Measurements from ENCODE around the gene ZNF423.

ZNF423 gene

DNA sequence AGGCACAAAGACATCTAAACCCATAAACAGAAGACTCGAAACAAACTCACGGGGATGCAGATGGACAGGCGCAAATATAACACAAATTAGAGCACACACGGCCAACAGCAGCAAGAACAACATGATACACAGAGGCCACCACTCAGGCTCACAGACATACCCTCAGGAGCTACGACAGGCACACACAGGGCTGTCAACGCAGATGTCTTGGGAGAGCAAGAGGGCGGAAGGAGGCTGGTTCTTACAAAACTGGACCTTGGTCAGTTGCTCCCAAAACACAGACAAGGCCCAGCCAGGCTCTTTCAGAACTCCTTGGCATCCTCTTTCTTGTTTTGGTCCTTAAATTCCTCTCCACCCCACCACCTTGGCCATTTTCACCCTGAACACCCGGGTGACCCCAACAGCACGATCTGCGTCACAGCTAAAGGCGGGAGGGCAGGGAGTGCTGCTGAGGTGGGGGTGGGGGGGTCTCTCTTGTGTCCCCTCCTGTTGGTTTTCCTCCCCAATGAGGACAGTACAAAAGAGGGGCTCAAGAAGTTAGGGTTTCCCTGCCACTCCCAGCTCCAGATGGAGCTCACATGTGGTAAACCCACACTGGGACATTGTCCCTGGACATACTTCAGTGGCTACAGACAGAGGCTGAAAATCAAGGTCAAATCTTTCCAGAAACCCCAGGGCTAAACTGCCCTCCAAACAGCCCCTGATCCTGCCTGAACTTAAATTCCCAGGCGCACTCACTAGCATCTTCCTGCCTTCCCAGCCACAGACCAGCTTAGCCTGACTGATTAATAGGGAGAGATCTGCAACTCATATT, 261.0 kb downstream of the ZNF423 start:
- DNase-seq = no peak

DNA sequence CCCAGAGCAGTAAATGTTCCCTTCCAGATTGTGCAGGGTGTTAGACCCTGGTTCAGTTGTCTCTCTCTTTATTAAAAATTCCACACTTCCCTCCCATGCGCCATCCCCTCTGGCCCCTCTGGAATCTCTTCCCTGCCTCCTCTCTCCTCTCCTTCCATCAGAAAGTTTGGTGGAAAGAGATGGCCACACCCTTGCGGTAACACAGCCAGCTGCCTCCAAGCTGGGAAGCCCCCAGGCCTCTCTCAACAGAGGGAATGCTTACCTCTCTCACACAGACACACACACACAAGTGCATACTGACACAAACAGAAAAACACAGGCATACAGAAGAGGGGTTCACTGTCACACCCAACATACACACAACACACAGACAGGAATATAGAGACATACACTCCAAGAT, 261.8 kb downstream of the ZNF423 start:
- DNase-seq = no peak

DNA sequence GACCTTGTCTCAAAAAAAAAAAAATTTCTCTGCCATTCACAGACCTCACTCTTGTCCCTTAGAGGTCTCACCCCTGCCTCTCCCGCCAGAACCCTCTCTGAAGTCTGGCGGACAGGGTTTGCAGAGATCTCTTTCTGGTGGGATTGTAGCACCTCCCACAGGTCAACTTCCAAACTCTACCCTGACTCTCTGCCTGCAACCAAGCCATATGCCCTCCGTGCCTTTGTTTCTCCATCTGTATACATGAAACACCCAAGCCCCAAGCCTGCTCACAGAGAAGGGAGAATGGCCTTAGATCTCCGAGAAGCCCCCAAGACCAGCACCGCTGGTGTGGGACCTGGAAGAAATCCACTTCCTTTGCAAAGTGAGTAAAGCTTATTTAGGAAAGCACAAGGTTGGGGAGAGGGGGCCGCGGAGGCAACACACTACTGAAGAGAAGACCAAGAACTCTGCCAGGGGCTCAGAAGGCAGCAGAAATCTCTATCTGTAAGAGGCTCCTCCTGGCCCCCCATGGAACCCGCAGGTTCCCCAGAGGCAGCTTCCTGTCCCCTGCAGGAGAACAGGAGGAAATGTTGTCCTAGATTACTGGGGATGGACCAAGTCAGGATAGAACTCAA, 262.4 kb downstream of the ZNF423 start:
- DNase-seq = no peak

DNA sequence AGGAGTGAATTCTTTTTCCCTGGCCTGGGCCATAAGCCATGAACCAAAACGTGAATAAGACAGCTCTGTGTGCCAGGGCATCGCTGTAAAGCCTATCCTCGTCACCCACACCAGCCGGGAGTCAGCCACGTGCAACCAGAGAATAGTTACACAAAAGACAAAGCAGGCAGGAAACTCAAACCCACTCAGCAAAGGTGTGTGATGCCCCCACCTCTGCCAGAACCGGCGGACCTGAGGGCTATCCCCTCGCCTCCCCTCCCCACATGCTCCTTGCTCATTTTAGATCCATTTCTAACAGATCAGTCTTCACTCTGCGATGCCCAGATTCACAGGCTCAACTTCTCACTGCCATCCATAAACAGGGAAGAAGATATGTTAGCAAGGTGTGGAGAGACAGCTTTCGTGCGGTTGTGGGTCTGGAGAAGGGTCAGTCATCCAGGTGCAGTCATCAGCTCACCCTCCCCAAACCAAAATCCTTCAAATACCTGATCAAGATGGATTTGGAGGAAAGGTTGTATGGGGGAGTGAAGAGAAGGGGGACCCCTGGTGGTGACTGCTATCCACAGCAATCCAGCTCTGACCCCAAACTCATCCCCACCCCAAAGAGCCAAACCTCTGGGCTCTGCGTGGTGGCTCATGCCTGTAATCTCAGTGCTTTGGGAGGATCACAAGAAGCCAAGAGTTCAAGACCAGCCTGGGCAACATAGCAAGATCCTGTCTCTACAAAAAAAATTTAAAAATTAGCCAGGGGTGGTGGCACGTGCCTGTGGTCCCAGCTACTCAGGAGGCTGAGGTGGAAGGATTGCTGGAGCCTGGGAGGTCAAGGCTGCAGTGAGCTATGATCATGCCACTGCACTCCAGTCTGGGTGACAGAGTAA, 263.1 kb downstream of the ZNF423 start:
- peak; percentile 34 for DNase-seq

DNA sequence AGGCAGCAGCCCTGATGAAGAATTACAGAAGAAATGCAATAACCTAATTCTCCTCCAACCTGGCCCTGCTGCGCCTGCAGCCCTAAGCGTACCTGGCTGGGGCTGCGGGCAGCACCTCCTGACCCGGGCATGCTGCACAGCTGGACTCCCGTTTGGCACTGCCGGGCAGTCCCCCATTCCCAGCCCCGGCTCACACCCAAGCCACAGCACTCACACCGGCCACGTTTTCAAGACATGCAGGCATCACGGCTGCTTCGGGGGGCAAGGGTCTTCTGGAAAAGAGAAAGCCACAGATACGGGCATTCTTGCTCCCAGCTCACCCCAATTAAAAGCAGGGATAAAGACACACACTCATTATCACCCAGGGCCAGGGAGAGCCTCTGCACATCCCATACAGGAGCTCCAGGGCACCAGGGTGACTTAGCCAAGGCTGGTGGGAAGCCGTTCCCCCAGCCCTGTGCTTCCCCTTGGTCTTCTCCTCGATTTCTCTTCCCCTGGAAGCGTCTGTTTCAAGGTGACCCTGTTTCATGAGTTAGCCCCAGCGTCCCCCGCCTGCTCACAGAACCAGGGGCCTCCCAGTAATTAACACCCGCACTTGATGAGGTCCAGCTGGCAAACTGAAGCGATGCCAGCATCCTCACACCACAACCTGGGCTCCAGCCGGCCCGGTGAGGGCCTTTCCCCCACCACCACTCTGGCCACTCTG, 265.6 kb downstream of the ZNF423 start:
- DNase-seq = no peak

- DNase-seq = no peak
These were observed 266.3 kb downstream of the ZNF423 start for GRCh38 chr16:49589544-49590031.

DNA sequence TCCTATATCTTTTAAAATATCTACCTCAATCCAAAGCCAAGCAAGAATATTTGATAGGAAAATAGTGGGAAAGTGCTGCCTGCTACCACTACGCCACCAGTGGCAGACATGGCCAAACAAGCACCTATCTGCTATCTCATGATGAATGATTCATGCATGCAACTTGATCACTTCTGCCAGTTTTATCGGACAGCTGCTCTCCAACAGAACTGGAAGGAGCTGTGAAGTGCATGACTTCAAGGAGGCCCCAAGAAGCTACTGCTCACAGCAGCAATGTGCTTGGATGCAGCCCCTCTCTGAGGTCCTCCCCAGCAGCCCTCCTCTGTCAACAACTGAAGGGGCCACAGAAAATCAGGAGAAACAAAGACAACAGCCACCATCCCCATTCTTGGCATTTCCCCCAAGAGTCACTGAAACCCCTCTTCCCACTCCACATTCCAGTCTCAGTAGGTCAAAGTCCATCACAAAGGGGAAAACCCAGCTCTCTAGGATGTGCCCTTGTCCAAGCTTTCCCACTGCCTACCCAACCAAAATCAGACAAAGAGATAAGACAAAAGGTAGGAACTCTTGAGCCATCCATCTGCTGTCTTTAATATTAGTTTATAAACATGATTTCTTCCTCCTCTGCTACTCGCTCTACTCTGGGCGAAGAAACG, 267.1 kb downstream of the ZNF423 start:
- no peak for DNase-seq

DNA sequence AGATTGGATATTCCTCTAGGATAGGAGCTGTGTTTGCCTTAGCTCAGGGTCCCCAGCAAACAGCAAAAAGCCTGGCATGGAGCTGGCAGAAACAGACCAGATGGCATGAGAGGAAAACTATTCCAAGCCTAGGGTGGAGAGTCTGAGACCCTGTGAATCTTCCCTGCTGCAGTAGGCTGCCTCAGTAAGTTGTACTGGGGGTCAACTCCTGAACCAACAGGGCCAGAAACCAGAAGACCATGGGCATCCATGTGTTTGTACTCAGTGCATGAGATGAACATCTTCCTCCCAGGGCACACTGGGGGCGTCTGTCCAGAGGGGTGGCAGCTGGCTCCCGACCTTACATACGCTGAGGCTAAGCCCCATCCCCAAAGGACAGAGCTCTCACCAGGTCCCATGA, 267.9 kb downstream of the ZNF423 start:
- DNase-seq = no peak

DNA sequence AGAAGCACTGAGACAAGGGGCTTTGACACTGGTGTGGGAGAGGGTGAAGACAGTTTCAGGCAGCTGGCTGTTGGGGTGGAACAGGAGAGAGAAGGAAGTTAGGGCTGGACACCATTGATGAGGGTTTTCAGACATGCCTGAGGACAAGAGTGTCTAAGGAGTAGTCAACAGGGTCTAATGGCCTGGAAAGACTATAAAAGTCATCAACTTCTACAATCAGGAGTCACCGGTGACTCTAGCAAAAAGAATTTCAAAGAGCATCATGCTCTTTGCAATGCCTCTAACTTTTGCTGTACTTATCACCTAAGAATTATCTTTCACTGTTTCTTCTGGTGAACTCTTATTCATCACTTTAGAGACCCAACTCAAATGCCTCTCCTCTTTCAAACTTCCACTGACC, 268.4 kb downstream of the ZNF423 start:
- DNase-seq = no peak

DNA sequence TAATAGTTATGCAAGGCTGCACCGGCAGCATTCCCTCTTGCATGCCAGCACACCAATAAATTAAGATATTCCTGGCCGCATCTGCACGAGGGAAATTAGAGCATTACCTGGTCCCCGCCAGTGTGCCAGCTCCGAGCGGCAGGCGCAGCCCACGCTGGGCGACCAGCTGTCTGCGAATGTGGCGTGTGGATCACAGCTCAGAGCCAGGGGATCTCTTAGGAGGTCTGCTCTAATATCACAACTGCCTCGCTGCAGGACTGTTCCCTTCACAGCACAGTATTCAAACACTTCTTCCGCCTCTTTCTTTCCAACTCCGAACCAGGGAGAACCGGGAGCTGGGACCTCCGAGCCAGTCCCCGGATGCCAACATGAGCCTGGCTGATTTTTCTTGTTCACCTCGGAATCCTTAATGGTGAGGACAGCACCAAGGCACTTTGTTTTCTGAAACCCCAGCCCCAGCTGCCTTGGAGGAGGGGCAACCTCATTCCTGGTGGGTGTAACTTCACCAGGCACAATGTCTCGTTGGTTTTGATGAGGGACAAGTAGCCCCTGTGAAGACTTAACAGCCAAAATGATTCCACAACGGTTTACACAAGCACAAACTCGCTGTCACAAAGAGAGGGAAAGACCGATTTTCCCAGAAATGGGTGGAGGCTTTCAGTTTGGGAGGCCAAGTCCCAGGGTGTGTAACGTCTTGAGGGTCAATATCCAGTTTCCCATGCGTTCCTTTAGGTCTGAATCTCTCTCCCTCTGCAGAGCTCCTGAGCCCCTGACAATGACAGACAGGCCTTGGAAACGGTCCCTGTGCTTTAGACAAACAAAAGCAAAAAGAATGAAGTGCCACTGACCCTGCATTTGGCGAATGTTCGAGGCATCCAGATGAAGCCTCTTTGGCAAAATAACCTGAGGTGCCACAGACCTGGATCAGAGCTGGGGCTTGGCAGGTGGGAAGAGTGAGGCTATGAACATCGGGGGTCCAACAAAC, 269.2 kb downstream of the ZNF423 start:
- DNase-seq = no peak

GRCh38 chr16:49585143-49585832, 270.6 kb downstream of the ZNF423 start:
- DNase-seq = no peak

GRCh38 chr16:49583911-49584310, 272.0 kb downstream of the ZNF423 start:
- no peak for DNase-seq

GRCh38 chr16:49581630-49582298, 274.1 kb downstream of the ZNF423 start:
- no peak for DNase-seq

- DNase-seq = no peak
These were observed 275.1 kb downstream of the ZNF423 start for GRCh38 chr16:49580751-49581303.

- DNase-seq = no peak
These were observed 277.4 kb downstream of the ZNF423 start for GRCh38 chr16:49578435-49579024.

- DNase-seq = no peak
These were observed 277.9 kb downstream of the ZNF423 start for GRCh38 chr16:49578018-49578417.

DNA sequence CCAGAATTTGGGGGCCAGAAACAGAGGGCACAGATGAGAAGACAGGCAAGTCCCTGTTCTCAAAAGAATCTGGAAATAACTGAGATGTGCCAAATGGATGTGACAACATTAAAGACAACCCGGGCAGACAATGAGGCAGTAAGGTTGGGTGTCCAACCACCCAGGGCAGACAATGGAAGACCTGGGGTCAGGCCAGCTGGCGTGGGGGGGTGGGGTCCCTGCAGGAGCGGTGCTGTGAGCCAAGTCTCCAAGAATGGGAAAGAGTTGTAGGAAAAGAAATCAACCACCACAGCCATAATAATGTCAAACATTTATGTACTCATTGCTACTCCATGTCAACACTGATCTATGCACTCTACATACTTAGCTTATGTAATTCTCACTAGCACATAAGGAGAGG, 279.0 kb downstream of the ZNF423 start:
- no peak for DNase-seq

DNA sequence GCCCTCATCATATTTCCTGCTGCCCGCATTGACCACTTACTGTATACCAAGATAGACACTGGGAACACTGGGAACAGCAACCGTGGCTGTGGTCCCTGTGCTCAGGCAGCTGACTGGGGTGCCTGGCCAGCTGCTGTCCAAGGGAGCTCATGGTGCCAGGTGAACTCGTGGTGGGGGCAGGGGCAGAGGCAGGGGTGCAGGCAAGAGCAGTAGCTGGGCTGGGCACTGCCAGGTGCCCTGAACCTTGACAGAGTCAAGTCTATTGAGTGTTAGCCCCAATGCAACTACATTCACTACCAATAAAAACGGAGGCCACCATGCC, 279.8 kb downstream of the ZNF423 start:
- no peak for DNase-seq
